ENCODE data around the gene WEE1. TPM values are rescaled to one million over a fixed set of nuclear protein-coding genes. Genes with fewer than 3 reads are reported as not detected.

Gene WEE1
- total RNA-seq, 1 donor from 2014 or later: 111 TPM

GRCh38 chr11:9567401-9567800 lies 6.1 kb upstream of the WEE1 start:
- H3K4me1 Mint-ChIP-seq (ENCODE audit: unreplicated experiment): peaks cover 72% of the 10 kb centered on the region
- H3K9me3 Mint-ChIP-seq (ENCODE audit: unreplicated experiment): no peaks in the 10 kb centered on the region
- H3K27me3 Mint-ChIP-seq (ENCODE audit: unreplicated experiment): no peaks in the 10 kb centered on the region
- H3K4me3 Mint-ChIP-seq (ENCODE audit: unreplicated experiment): no peak overlapping the region
- DNase-seq (ENCODE audit: extremely low spot score, unreplicated experiment): no peak
- peak overlapping the region; percentile 100 for H3K27ac Mint-ChIP-seq (ENCODE audit: unreplicated experiment)
- H3K36me3 Mint-ChIP-seq (ENCODE audit: unreplicated experiment): no peaks in the 10 kb centered on the region
- no peak for TF ChIP-seq CTCF (IDR thresholded peaks at IDR 0.05)

GRCh38 chr11:9568161-9568853 lies 5.2 kb upstream of the WEE1 start:
- TF ChIP-seq CTCF (IDR thresholded peaks at IDR 0.05): no peak
- Mint-ChIP-seq H3K36me3 (ENCODE audit: unreplicated experiment) (no peaks in the 10 kb centered on the region), H3K4me3 (ENCODE audit: unreplicated experiment) (peak overlapping the region; percentile 67), H3K27ac (ENCODE audit: unreplicated experiment) (peak overlapping the region; percentile 100), H3K27me3 (ENCODE audit: unreplicated experiment) (no peaks in the 10 kb centered on the region), H3K4me1 (ENCODE audit: unreplicated experiment) (peaks cover 74% of the 10 kb centered on the region), H3K9me3 (ENCODE audit: unreplicated experiment) (no peaks in the 10 kb centered on the region)
- DNase-seq (ENCODE audit: extremely low spot score, unreplicated experiment): no peak

GRCh38 chr11:9568854-9569587 lies 4.4 kb upstream of the WEE1 start:
- Mint-ChIP-seq H3K36me3 (ENCODE audit: unreplicated experiment) (no peaks in the 10 kb centered on the region), H3K27me3 (ENCODE audit: unreplicated experiment) (no peaks in the 10 kb centered on the region), H3K4me3 (ENCODE audit: unreplicated experiment) (peak overlapping the region; percentile 67), H3K9me3 (ENCODE audit: unreplicated experiment) (no peaks in the 10 kb centered on the region), H3K27ac (ENCODE audit: unreplicated experiment) (peak overlapping the region; percentile 100), H3K4me1 (ENCODE audit: unreplicated experiment) (peaks cover 74% of the 10 kb centered on the region)
- no peak for TF ChIP-seq CTCF (IDR thresholded peaks at IDR 0.05)
- DNase-seq (ENCODE audit: extremely low spot score, unreplicated experiment): peak; percentile 90

DNA sequence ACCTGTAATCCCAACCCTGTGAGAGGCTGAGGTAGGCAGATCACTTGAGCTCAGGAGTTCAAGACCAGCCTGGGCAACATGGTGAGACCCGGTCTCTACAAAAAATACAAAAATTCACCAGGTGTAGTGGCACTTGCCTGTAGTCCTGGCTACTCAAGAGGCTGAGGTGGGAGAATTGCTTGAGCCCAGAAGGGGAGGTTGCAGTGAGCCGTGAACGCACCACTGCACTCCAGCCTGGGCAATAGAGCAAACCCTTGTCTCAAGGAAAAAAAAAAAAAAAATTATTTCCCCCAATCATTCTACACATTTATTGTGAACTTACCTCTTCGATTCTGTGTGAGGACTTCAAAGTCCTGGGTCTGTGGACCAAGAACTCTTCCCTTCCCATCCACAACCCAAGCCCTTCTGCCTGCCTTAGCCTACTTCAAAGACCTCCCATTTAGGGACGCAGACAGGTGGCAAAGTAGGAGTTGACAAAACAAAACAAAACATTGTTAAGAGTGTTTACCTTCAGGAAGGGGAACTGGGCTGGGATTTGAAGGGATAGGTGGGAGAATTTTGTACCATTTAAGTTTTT lies 3.8 kb upstream of the WEE1 start:
- H3K36me3 Mint-ChIP-seq (ENCODE audit: unreplicated experiment): peaks cover 2% of the 10 kb centered on the region
- H3K4me3 Mint-ChIP-seq (ENCODE audit: unreplicated experiment): peak overlapping the region; percentile 67
- H3K27ac Mint-ChIP-seq (ENCODE audit: unreplicated experiment): peak overlapping the region; percentile 100
- no peaks in the 10 kb centered on the region for H3K9me3 Mint-ChIP-seq (ENCODE audit: unreplicated experiment)
- H3K27me3 Mint-ChIP-seq (ENCODE audit: unreplicated experiment): no peaks in the 10 kb centered on the region
- H3K4me1 Mint-ChIP-seq (ENCODE audit: unreplicated experiment): peaks cover 72% of the 10 kb centered on the region
- DNase-seq (ENCODE audit: extremely low spot score, unreplicated experiment): no peak
- TF ChIP-seq CTCF (IDR thresholded peaks at IDR 0.05): no peak

All from osteocyte (in vitro differentiated cells).